BE2C (cell line): ENCODE results near the gene CHGA.

Experiments
- DNase-seq: peaks from one replicate; pipeline ENCODE4 v3.0.0-alpha.2; 2020
- H3K27me3 ChIP-seq: fragments of 250-450 bp; sonication (Bioruptor Pico); 2 replicates; pipeline ENCODE4 v1.5.1; 2020; ENCODE audit warnings: mild to moderate bottlenecking
- H3K36me3 ChIP-seq: fragments of 250-450 bp; sonication (Bioruptor Pico); 2 replicates; pipeline ENCODE4 v1.5.1; 2020; ENCODE audit warnings: mild to moderate bottlenecking
- H3K4me1 ChIP-seq: fragments of 250-450 bp; sonication (Bioruptor Pico); 2 replicates; pipeline ENCODE4 v1.5.1; 2020
- H3K4me3 ChIP-seq: 2 replicates; pipeline ENCODE4 v1.5.1; 2011; ENCODE audit warnings: low read depth, low read length
- H3K9me3 ChIP-seq: fragments of 250-450 bp; sonication (Bioruptor Pico); 2 replicates; pipeline ENCODE4 v1.5.1; 2020
- CTCF ChIP-seq: IDR thresholded peaks from 2 replicates; pipeline ENCODE4 v1.5.1; 2012; ENCODE audit warnings: mild to moderate bottlenecking, low read depth, low read length

CHGA gene

DNA sequence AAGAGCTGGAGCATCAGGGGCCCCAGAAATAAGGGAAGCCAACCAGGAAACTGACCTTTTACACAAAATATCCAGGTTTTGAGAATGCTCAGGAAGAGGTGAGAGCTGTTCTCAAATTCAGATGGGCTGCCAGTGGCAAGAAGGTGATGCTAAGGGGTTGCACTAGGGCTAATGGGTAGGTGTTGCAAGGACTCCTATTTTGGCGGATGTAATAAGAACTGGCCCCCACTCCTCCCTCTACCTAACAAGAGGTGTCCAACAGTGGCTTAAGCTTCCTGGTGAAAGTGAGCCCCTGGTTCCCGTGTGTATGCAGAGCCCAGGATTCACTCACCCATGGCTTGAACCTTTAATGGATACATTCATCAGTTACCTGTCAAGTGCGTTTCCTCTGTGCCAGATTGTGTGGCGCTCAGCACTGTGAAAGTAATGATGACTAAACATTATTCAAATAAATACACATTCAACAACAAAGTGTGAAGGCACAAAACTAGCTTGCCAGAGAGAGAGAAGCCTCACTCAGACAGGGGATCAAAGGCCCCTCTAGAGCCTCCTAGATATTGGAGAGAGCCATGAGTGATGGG is 705 bp upstream of the CHGA start:
- Histone ChIP-seq H3K4me1 (peaks cover 41% of the 10 kb centered on the region), H3K4me3 (peak overlapping the region; percentile 99), H3K36me3 (peaks cover 42% of the 10 kb centered on the region), H3K27me3 (no peaks in the 10 kb centered on the region), H3K9me3 (no peaks in the 10 kb centered on the region)
- no peak for TF ChIP-seq CTCF
- no peak for DNase-seq

DNA sequence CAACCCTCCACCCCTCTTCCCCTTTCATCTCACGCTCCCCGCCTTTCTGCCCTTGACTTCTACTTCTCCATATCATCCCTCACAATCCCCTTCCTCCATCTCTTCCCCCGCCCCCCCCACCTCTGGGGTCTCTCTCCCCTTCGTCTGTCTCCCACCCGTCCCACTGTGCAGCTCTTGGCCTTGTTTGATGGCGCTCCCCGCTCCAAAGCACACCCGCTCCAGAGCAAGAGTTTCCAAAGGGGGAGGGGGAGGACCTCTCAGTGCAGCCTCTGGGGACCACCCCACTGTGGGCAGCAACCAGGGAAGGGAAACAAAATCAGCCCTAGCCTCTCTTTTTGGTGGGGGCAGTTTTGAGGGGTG is 774 bp downstream of the CHGA start:
- Histone ChIP-seq H3K27me3 (no peaks in the 10 kb centered on the region), H3K9me3 (no peaks in the 10 kb centered on the region), H3K36me3 (peaks cover 57% of the 10 kb centered on the region), H3K4me1 (peaks cover 39% of the 10 kb centered on the region), H3K4me3 (peak overlapping the region; percentile 99)
- TF ChIP-seq CTCF: no peak
- no peak for DNase-seq

- Histone ChIP-seq H3K27me3 (no peaks in the 10 kb centered on the region), H3K4me3 (peak overlapping the region; percentile 99)
- no peak for TF ChIP-seq CTCF
Observed at GRCh38 chr14:92924247-92924646, 1.3 kb downstream of the CHGA start.

GRCh38 chr14:92925446-92925845 is 2.5 kb downstream of the CHGA start:
- H3K4me1 ChIP-seq: peaks cover 35% of the 10 kb centered on the region
- DNase-seq: no peak
- H3K9me3 ChIP-seq: no peaks in the 10 kb centered on the region
- H3K36me3 ChIP-seq: peaks cover 74% of the 10 kb centered on the region
- no peaks in the 10 kb centered on the region for H3K27me3 ChIP-seq
- peak overlapping the region; percentile 99 for H3K4me3 ChIP-seq
- no peak for TF ChIP-seq CTCF

More at GRCh38 chr14:92924247-92924646, 1.3 kb downstream of the CHGA start:
- peaks cover 62% of the 10 kb centered on the region for H3K36me3 ChIP-seq
- H3K9me3 ChIP-seq: no peaks in the 10 kb centered on the region
- DNase-seq: peak; percentile 53
- H3K4me1 ChIP-seq: peaks cover 34% of the 10 kb centered on the region

DNA sequence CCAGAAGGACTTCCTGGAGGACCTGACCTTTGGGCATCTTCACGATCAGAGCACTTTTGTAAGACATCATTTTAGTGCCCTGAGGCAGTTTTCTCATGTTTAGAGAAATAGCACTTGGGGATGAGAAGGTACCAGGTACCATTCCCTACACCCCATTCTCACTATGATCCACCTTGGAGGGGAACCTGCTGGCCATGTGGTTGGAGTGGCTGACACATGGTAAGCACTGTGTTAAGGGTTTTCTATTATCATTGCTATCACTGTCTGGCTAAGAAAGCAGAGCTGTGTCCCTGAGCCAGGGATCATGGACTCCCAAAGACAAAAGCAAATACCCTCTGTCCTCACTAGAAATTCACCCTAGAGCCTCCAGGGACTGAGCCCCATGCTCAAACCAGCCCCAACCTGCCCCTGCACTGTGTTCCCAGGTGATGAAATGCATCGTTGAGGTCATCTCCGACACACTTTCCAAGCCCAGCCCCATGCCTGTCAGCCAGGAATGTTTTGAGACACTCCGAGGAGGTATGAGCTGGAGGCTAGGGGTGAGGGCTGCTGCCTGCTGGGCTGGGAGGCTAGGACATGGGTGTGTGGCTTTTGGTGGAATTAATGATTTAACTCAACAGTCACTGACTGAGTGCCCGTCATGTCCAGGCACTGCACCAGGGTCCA is 3.4 kb downstream of the CHGA start:
- Histone ChIP-seq H3K4me1 (peaks cover 35% of the 10 kb centered on the region), H3K27me3 (no peaks in the 10 kb centered on the region), H3K36me3 (peaks cover 83% of the 10 kb centered on the region), H3K4me3 (peak overlapping the region; percentile 99), H3K9me3 (no peaks in the 10 kb centered on the region)
- no peak for TF ChIP-seq CTCF
- no peak for DNase-seq

DNA sequence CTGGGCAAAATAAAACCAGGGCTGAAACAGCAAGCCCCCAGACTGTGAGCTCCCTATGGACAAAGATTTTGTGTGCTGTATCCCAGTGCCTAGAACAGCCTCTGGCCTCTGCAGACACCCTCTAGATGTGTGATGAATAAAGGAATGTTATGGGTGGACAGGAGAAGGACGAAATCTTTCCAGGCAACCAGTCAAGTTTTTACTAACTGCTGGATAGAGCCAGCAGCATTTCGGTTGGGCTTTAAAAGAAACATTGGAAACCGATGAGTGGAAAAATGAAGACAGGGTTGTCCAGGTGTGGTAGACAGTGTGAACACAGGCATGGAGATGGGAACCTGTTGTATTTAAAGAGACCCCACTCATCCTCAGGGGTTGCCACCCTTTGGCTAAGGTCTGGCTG is 4.0 kb downstream of the CHGA start:
- no peak for DNase-seq
- Histone ChIP-seq H3K36me3 (peaks cover 89% of the 10 kb centered on the region), H3K9me3 (no peaks in the 10 kb centered on the region), H3K4me3 (peak overlapping the region; percentile 99), H3K27me3 (no peaks in the 10 kb centered on the region), H3K4me1 (peaks cover 36% of the 10 kb centered on the region)
- TF ChIP-seq CTCF: no peak
